Transverse colon (tissue), 4 donors: ENCODE results near the gene SPN. TPM values are rescaled to one million over a fixed set of nuclear protein-coding genes. Genes with fewer than 3 reads are reported as not detected.

ENCODE experiments used
- DNase-seq: peaks from one replicate; pipeline ENCODE4 v3.0.0-alpha.2; 2019
- H3K27ac ChIP-seq, 4 donors: fragments of 200-600 bp; sonication (generic); 2 replicates each; pipeline ENCODE4 v1.5.1; 2016 to 2018; ENCODE audit warnings: inconsistent platforms in 4 of 4
- H3K27me3 ChIP-seq: fragments of 200-600 bp; sonication (generic); 2 replicates; pipeline ENCODE4 v1.5.1; 2017; ENCODE audit warnings: inconsistent platforms
- H3K36me3 ChIP-seq, 4 donors: fragments of 200-600 bp; sonication (generic); 2 replicates each; pipeline ENCODE4 v1.5.1; 2017 to 2019; ENCODE audit warnings: inconsistent platforms in 4 of 4
- H3K4me1 ChIP-seq, 4 donors: fragments of 200-600 bp; sonication (generic); 2 replicates each; pipeline ENCODE4 v1.5.1; 2017 to 2020; ENCODE audit warnings: inconsistent platforms in 4 of 4
- H3K4me3 ChIP-seq, 4 donors: fragments of 200-600 bp; sonication (generic); 1 replicate in 1 of 4; 2 replicates in 3 of 4; pipeline versions ENCODE4 v1.5.1 to v1.6.1; 2017 to 2019; ENCODE audit warnings: inconsistent platforms in 4 of 4
- H3K9me3 ChIP-seq, 2 donors: fragments of 200-600 bp; sonication (generic); 2 replicates each; pipeline ENCODE4 v1.5.1; 2017 to 2019; ENCODE audit warnings: inconsistent platforms in 2 of 2
- EP300 ChIP-seq: sonication (generic); formaldehyde crosslinking; IDR thresholded peaks from one replicate; pipeline ENCODE4 v1.6.1; 2017; ENCODE audit warnings: antibody characterized with exemption, low read depth
- POLR2A ChIP-seq: fragments of 450-650 bp; IDR thresholded peaks from one replicate; pipeline ENCODE4 v1.6.1; 2016; ENCODE audit warnings: antibody characterized with exemption, mild to moderate bottlenecking, moderate library complexity
- POLR2AphosphoS5 ChIP-seq, 3 donors: sonication (generic); formaldehyde crosslinking; IDR thresholded peaks; one replicate each; pipeline ENCODE4 v1.6.1; 2016; ENCODE audit warnings: antibody characterized with exemption in 3 of 3
- WGBS, 2 donors: methylation state at CpG; one replicate each; pipeline ENCODE4 v1.1.5; 2018; ENCODE audit warnings: low coverage in 1 of 2; 5-methylcytosine and 5-hydroxymethylcytosine counted together
- in situ Hi-C, 4 donors: fragments of 200-750 bp; cut with MboI; loops; one replicate each; pipeline versions ENCODE4 v1.15.0 to v1.15.1; 2017; ENCODE audit warnings: low sequenced_read_pairs in 3 of 4, low pct_ligation_motif_present in 1 of 4, low pct_unique_long_range_greater_than_20kb in 1 of 4
- intact Hi-C: fragments of 100-400 bp; cut with DNase I; formaldehyde crosslinking; loops from one replicate; pipeline ENCODE4 v1.15.1; 2023; ENCODE audit warnings: low total_unique reads
- total RNA-seq, 4 donors: library from RNA; depleted of rRNA; stranded (reverse); fragments of >200 nt; gene quantifications; one replicate each; pipeline ENCODE4 v1.1.0, GENCODE V29; 2016
- TF ChIP-seq, protein P1 (sequence below), 5 experiments: fragments of 200-600 bp in 3 of 5; fragments of 450-650 bp in 2 of 5; sonication (generic) in 3 of 5; IDR thresholded peaks; 1 replicate in 2 of 5; 2 replicates in 3 of 5; pipeline ENCODE4 v1.5.1; 2016 to 2017; ENCODE audit warnings: antibody characterized with exemption in 5 of 5, inconsistent platforms in 3 of 5, mild to moderate bottlenecking in 2 of 5, moderate library complexity in 1 of 5

Gene SPN
- total RNA-seq, 4 donors from 2014 or later, result 0.20 to 3.7 (median 1.1) TPM

- H3K27ac ChIP-seq, result peak within 1 kb of the TSS; percentile 83 to 85 (median 83)
- H3K36me3 ChIP-seq, result no peaks in the 10 kb centered on the region
- TF ChIP-seq, protein P1, sequence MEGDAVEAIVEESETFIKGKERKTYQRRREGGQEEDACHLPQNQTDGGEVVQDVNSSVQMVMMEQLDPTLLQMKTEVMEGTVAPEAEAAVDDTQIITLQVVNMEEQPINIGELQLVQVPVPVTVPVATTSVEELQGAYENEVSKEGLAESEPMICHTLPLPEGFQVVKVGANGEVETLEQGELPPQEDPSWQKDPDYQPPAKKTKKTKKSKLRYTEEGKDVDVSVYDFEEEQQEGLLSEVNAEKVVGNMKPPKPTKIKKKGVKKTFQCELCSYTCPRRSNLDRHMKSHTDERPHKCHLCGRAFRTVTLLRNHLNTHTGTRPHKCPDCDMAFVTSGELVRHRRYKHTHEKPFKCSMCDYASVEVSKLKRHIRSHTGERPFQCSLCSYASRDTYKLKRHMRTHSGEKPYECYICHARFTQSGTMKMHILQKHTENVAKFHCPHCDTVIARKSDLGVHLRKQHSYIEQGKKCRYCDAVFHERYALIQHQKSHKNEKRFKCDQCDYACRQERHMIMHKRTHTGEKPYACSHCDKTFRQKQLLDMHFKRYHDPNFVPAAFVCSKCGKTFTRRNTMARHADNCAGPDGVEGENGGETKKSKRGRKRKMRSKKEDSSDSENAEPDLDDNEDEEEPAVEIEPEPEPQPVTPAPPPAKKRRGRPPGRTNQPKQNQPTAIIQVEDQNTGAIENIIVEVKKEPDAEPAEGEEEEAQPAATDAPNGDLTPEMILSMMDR (IDR thresholded peaks at IDR 0.05), result no peak
- TF ChIP-seq POLR2A, result no peak
- TF ChIP-seq POLR2AphosphoS5 (IDR thresholded peaks at IDR 0.05), result no peak
- no peak for TF ChIP-seq EP300
- DNase-seq, result peak; percentile 71
- intact Hi-C loops, result no loop called here
- H3K9me3 ChIP-seq, result no peaks in the 10 kb centered on the region
- H3K4me1 ChIP-seq, result peaks cover 6 to 42% (median 24%) of the 10 kb centered on the region in 4 donors
- H3K4me3 ChIP-seq, result peak within 1 kb of the TSS; percentile 10 to 50 (median 30)
- WGBS, 2 donors, result 39% methylated on average over 5 of the region's 5 CpGs; no CpG with 5 or more reads in 1 of the 2 donors
- no peaks in the 10 kb centered on the region for H3K27me3 ChIP-seq
- in situ Hi-C loops, result loop anchor here in 1 of 4 donors (25.0 kb wide), 1 partner anchor 334 kb away; the partner anchor contains the start of genes C16orf92 and DOC2A
Observed at GRCh38 chr16:29678691-29679267, 15.7 kb downstream of the SPN start, which contains the start of gene QPRT. Gene QPRT (plus strand): TSS chr16:29679180. CDS start chr16:29679198, 18 bp downstream.

DNA sequence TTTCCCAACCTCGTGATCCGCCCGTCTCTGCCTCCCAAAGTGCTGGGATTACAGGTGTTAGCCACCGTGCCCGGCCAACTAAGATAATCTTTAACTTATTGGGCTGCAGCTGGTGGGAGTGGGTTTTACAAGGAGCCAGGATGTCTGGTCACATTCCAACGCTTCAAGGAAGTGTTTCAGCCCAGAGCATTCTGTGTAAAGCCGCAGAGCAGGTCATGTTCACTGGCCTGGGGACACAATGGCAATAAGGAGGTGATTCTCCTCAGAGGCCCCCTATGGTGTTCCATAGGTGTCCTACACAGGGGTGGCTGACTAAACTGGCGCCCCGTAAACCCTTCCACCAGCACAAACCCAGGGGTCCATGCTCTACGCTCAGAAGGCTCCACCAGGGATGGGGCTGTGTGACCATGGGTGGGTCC lies 17.1 kb downstream of the SPN start:
- H3K9me3 ChIP-seq, result no peaks in the 10 kb centered on the region
- peak; percentile 63 for DNase-seq
- H3K27me3 ChIP-seq, result no peaks in the 10 kb centered on the region
- H3K27ac ChIP-seq, result peak overlapping the region; percentile 83 to 85 (median 83)
- intact Hi-C loops, result no loop called here
- no peaks in the 10 kb centered on the region for H3K36me3 ChIP-seq
- peaks cover 6 to 32% (median 17%) of the 10 kb centered on the region in 4 donors for H3K4me1 ChIP-seq
- in situ Hi-C loops, result loop anchor here in 1 of 4 donors (25.0 kb wide), 1 partner anchor 332 kb away; the partner anchor contains the start of genes C16orf92 and DOC2A
- TF ChIP-seq EP300, result no peak
- TF ChIP-seq POLR2A, result peak; percentile 39
- TF ChIP-seq POLR2AphosphoS5 (IDR thresholded peaks at IDR 0.05), result peak in 1 of 3 donors; percentile 19
- TF ChIP-seq, protein P1 (IDR thresholded peaks at IDR 0.05), result no peak
- H3K4me3 ChIP-seq, result peak overlapping the region in 3 of 4 donors; percentile 29 to 50 (median 31)
- WGBS, 2 donors, result 52% methylated on average over 10 of the region's 10 CpGs; no CpG with 5 or more reads in 1 of the 2 donors

- Histone ChIP-seq H3K9me3 (no peaks in the 10 kb centered on the region), H3K4me1 (peaks cover 6 to 23% (median 16%) of the 10 kb centered on the region in 4 donors), H3K27ac (no peak overlapping the region), H3K27me3 (no peaks in the 10 kb centered on the region), H3K36me3 (no peaks in the 10 kb centered on the region), H3K4me3 (no peak overlapping the region)
- no peak for DNase-seq
- intact Hi-C loops, result no loop called here
- 95% methylated on average over 9 of the region's 9 CpGs; no CpG with 5 or more reads in 1 of the 2 donors for WGBS, 2 donors
- in situ Hi-C loops, result loop anchor here in 1 of 4 donors (25.0 kb wide), 1 partner anchor 329 kb away; the partner anchor contains the start of genes C16orf92 and DOC2A
- TF ChIP-seq, protein P1 (IDR thresholded peaks at IDR 0.05), result no peak
Observed at GRCh38 chr16:29683543-29684090, 20.6 kb downstream of the SPN start.

DNA sequence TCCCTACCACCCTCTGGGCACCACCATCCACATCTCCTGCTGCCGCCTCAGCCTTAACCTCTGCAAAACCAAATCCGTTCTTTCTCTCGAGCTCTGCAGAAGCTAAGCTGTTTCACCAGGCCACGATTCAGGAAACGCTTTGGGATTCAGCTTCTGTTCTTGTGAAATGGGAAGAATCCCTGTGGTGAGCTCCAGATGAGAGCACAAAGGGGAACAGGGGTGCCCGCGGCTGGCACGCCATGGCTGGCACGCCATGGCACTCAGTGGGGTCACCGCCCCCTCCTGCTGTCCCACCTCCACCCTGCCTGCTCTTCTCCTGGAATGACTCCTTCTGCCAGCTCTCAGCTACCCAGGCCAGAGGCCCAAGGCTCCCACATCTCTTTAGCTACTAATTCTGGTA lies 21.6 kb downstream of the SPN start:
- Histone ChIP-seq H3K27ac (no peak overlapping the region), H3K4me3 (no peak overlapping the region), H3K4me1 (peaks cover 0 to 12% (median 5%) of the 10 kb centered on the region in 4 donors), H3K27me3 (no peaks in the 10 kb centered on the region), H3K36me3 (no peaks in the 10 kb centered on the region), H3K9me3 (no peaks in the 10 kb centered on the region)
- 93% methylated on average over 10 of the region's 10 CpGs; no CpG with 5 or more reads in 1 of the 2 donors for WGBS, 2 donors
- in situ Hi-C loops (loop anchor here in 1 of 4 donors (25.0 kb wide), 1 partner anchor 328 kb away; the partner anchor contains the start of genes C16orf92 and DOC2A), intact Hi-C loops (no loop called here)
- TF ChIP-seq POLR2AphosphoS5 (IDR thresholded peaks at IDR 0.05) (no peak), POLR2A (no peak), EP300 (no peak)
- TF ChIP-seq, protein P1 (IDR thresholded peaks at IDR 0.05), result no peak
- DNase-seq, result no peak
